ENCODE measurements around the gene GPC2. TPM values are rescaled to one million over a fixed set of nuclear protein-coding genes. Genes with fewer than 3 reads are reported as not detected.
A peak's percentile ranks its signal among the peaks of the same experiment; 100 is the strongest.

The GPC2 gene
- total RNA-seq, 2 experiments from 2014 or later: 2.9 to 6.2 TPM

GRCh38 chr7:100159099-100159623 is 18.0 kb downstream of the GPC2 start:
- Mint-ChIP-seq H3K27me3 (no peaks in the 10 kb centered on the region), H3K27ac (peak overlapping the region; percentile 78), H3K36me3 (peaks cover 20% of the 10 kb centered on the region), H3K9me3 (ENCODE audit: low read depth) (no peaks in the 10 kb centered on the region), H3K4me1 (peaks cover 48% of the 10 kb centered on the region), H3K4me3 (peak overlapping the region; percentile 75)
- DNase-seq: no peak
- CTCF ChIA-PET: interaction anchor here (0.6 to 9.7 kb wide), 4 partner anchors 9 to 1027 kb away, joined by 3 to 61 read pairs (median 13); partner anchors contain the start of gene GAL3ST4
- no peak for ATAC-seq

GRCh38 chr7:100158229-100159098 is 18.7 kb downstream of the GPC2 start, which contains the start of gene TRAPPC14:
TSS of gene TRAPPC14 (minus strand) at chr7:100158723. CDS start at chr7:100158499, 224 bp downstream.
- no peaks in the 10 kb centered on the region for H3K27me3 Mint-ChIP-seq
- H3K4me3 Mint-ChIP-seq: peak within 1 kb of the TSS; percentile 75
- DNase-seq (peak; percentile 94), ATAC-seq (peak; percentile 94)
- peaks cover 23% of the 10 kb centered on the region for H3K36me3 Mint-ChIP-seq
- peaks cover 48% of the 10 kb centered on the region for H3K4me1 Mint-ChIP-seq
- H3K9me3 Mint-ChIP-seq (ENCODE audit: low read depth): no peaks in the 10 kb centered on the region
- CTCF ChIA-PET: interaction anchor here (0.6 to 9.7 kb wide), 5 partner anchors 10 to 1028 kb away, joined by 3 to 61 read pairs (median 7); partner anchors contain the start of genes GAL3ST4, GPC2 and STAG3
- H3K27ac Mint-ChIP-seq: peak within 1 kb of the TSS; percentile 78

GRCh38 chr7:100157334-100158228 is 19.6 kb downstream of the GPC2 start:
- CTCF ChIA-PET: interaction anchor here (0.8 to 9.7 kb wide), 5 partner anchors 10 to 60 kb away, joined by 3 to 61 read pairs (median 7); partner anchors contain the start of genes GAL3ST4, GPC2 and STAG3
- no peaks in the 10 kb centered on the region for H3K27me3 Mint-ChIP-seq
- peak overlapping the region; percentile 78 for H3K27ac Mint-ChIP-seq
- no peaks in the 10 kb centered on the region for H3K9me3 Mint-ChIP-seq (ENCODE audit: low read depth)
- H3K36me3 Mint-ChIP-seq: peaks cover 25% of the 10 kb centered on the region
- H3K4me1 Mint-ChIP-seq: peaks cover 47% of the 10 kb centered on the region
- peak overlapping the region; percentile 75 for H3K4me3 Mint-ChIP-seq
- peak; percentile 5 for ATAC-seq
- no peak for DNase-seq

- no peak for ATAC-seq
- H3K4me3 Mint-ChIP-seq: peak overlapping the region; percentile 57
- H3K4me1 Mint-ChIP-seq: peaks cover 51% of the 10 kb centered on the region
- no peaks in the 10 kb centered on the region for H3K27me3 Mint-ChIP-seq
- peaks cover 31% of the 10 kb centered on the region for H3K36me3 Mint-ChIP-seq
- peak overlapping the region; percentile 67 for H3K27ac Mint-ChIP-seq
- CTCF ChIA-PET: interaction anchor here (0.8 to 9.7 kb wide), 4 partner anchors 11 to 60 kb away, joined by 3 to 61 read pairs (median 13); partner anchors contain the start of gene GAL3ST4
- no peaks in the 10 kb centered on the region for H3K9me3 Mint-ChIP-seq (ENCODE audit: low read depth)
- no peak for DNase-seq
Observed at GRCh38 chr7:100157069-100157333, 20.2 kb downstream of the GPC2 start.

GRCh38 chr7:100156331-100157068 is 20.7 kb downstream of the GPC2 start:
- H3K36me3 Mint-ChIP-seq: peaks cover 35% of the 10 kb centered on the region
- DNase-seq (no peak), ATAC-seq (no peak)
- H3K4me3 Mint-ChIP-seq: peak overlapping the region; percentile 57
- H3K27me3 Mint-ChIP-seq: no peaks in the 10 kb centered on the region
- H3K27ac Mint-ChIP-seq: peak overlapping the region; percentile 67
- H3K9me3 Mint-ChIP-seq (ENCODE audit: low read depth): no peaks in the 10 kb centered on the region
- CTCF ChIA-PET: interaction anchor here (0.8 to 9.7 kb wide), 3 partner anchors 25 to 61 kb away, joined by 3 to 61 read pairs (median 19); no protein-coding TSS in a partner anchor
- peaks cover 56% of the 10 kb centered on the region for H3K4me1 Mint-ChIP-seq

- peak overlapping the region; percentile 67 for H3K27ac Mint-ChIP-seq
- CTCF ChIA-PET: interaction anchor here (5.7 to 9.7 kb wide), 2 partner anchors 25 to 62 kb away, joined by 19 to 61 read pairs; no protein-coding TSS in a partner anchor
- H3K36me3 Mint-ChIP-seq: peaks cover 36% of the 10 kb centered on the region
- no peak overlapping the region for H3K4me3 Mint-ChIP-seq
- no peaks in the 10 kb centered on the region for H3K9me3 Mint-ChIP-seq (ENCODE audit: low read depth)
- H3K4me1 Mint-ChIP-seq: peaks cover 57% of the 10 kb centered on the region
- H3K27me3 Mint-ChIP-seq: no peaks in the 10 kb centered on the region
- ATAC-seq (no peak), DNase-seq (no peak)
Observed at GRCh38 chr7:100155553-100156317, 21.4 kb downstream of the GPC2 start.

- Mint-ChIP-seq H3K36me3 (peaks cover 43% of the 10 kb centered on the region), H3K4me1 (peaks cover 65% of the 10 kb centered on the region), H3K4me3 (no peak overlapping the region), H3K27me3 (no peaks in the 10 kb centered on the region), H3K27ac (no peak overlapping the region), H3K9me3 (ENCODE audit: low read depth) (no peaks in the 10 kb centered on the region)
- ATAC-seq (no peak), DNase-seq (no peak)
- CTCF ChIA-PET: interaction anchor here (5.7 to 9.7 kb wide), 2 partner anchors 24 to 62 kb away, joined by 19 to 61 read pairs; no protein-coding TSS in a partner anchor
Observed at GRCh38 chr7:100154651-100155491, 22.3 kb downstream of the GPC2 start.

- H3K4me3 Mint-ChIP-seq: no peak overlapping the region
- H3K9me3 Mint-ChIP-seq (ENCODE audit: low read depth): no peaks in the 10 kb centered on the region
- H3K27me3 Mint-ChIP-seq: no peaks in the 10 kb centered on the region
- ATAC-seq (no peak), DNase-seq (no peak)
- H3K4me1 Mint-ChIP-seq: peaks cover 61% of the 10 kb centered on the region
- peaks cover 43% of the 10 kb centered on the region for H3K36me3 Mint-ChIP-seq
- peak overlapping the region; percentile 42 for H3K27ac Mint-ChIP-seq
- CTCF ChIA-PET: interaction anchor here (9.7 kb wide), 1 partner anchor 23 kb away, joined by 61 read pairs; no protein-coding TSS in a partner anchor
Observed at GRCh38 chr7:100153708-100154535, 23.3 kb downstream of the GPC2 start.

- DNase-seq (no peak), ATAC-seq (no peak)
- no peaks in the 10 kb centered on the region for H3K27me3 Mint-ChIP-seq
- CTCF ChIA-PET: interaction anchor here (0.7 kb wide), 1 partner anchor 69 kb away, joined by 3 read pairs; no protein-coding TSS in a partner anchor
- no peak overlapping the region for H3K4me3 Mint-ChIP-seq
- H3K27ac Mint-ChIP-seq: peak overlapping the region; percentile 37
- no peaks in the 10 kb centered on the region for H3K9me3 Mint-ChIP-seq (ENCODE audit: low read depth)
- H3K36me3 Mint-ChIP-seq: peaks cover 43% of the 10 kb centered on the region
- peaks cover 66% of the 10 kb centered on the region for H3K4me1 Mint-ChIP-seq
Observed at GRCh38 chr7:100152937-100153666, 24.1 kb downstream of the GPC2 start.

- Mint-ChIP-seq H3K27me3 (no peaks in the 10 kb centered on the region), H3K27ac (peak overlapping the region; percentile 71), H3K9me3 (ENCODE audit: low read depth) (no peaks in the 10 kb centered on the region), H3K4me1 (peaks cover 64% of the 10 kb centered on the region), H3K4me3 (no peak overlapping the region), H3K36me3 (peaks cover 39% of the 10 kb centered on the region)
- CTCF ChIA-PET: interaction anchor here (0.7 kb wide), 1 partner anchor 70 kb away, joined by 3 read pairs; no protein-coding TSS in a partner anchor
- no peak for ATAC-seq
- DNase-seq: no peak
Observed at GRCh38 chr7:100152404-100152803, 24.8 kb downstream of the GPC2 start.

Data from activated CD8-positive, alpha-beta memory T cell treated with anti-CD3 and anti-CD28 coated beads, Interleukin-2, amount 10 ng/mL, durations not matched to agents 7 days and 5 days (primary cell).